ENCODE measurements around the gene HAVCR1. TPM values are rescaled to one million over a fixed set of nuclear protein-coding genes. Genes with fewer than 3 reads are reported as not detected.

HAVCR1 gene
- not detected for polyA plus RNA-seq (2013, experiment 1 of 4)
- polyA plus RNA-seq (2013, experiment 2 of 4) = not detected
- not detected for polyA plus RNA-seq (2013, experiment 3 of 4)
- polyA plus RNA-seq (2013, experiment 4 of 4) = not detected

- Histone ChIP-seq H3K4me3 (ENCODE audit: insufficient read depth, low read depth, low read length) (no peak within 1 kb of the TSS), H3K27ac (ENCODE audit: insufficient read depth, low read depth, low read length, poor library complexity, severe bottlenecking) (no peak within 1 kb of the TSS), H3K27me3 (ENCODE audit: control insufficient read depth, insufficient read depth, low read length, poor library complexity, severe bottlenecking) (no peaks in the 10 kb centered on the region), H3K4me1 (ENCODE audit: control insufficient read depth, insufficient read depth, low read length) (no peaks in the 10 kb centered on the region), H3K36me3 (ENCODE audit: control insufficient read depth, insufficient read depth, low read length) (no peaks in the 10 kb centered on the region), H3K9me3 (ENCODE audit: control insufficient read depth, low read length) (no peaks in the 10 kb centered on the region)
- 83 to 87% methylated on average over 9 of the region's 9 CpGs for WGBS, 2 experiments
Observed at GRCh38 chr5:157059093-157059539, at the start of gene HAVCR1. Gene HAVCR1 (minus strand): TSS chr5:157059116. CDS start chr5:157057943, 1,173 bp downstream.

GRCh38 chr5:157107508-157107907 lies 48.6 kb upstream of the HAVCR1 start:
- no peaks in the 10 kb centered on the region for H3K27me3 ChIP-seq (ENCODE audit: control insufficient read depth, insufficient read depth, low read length, poor library complexity, severe bottlenecking)
- no peak overlapping the region for H3K4me3 ChIP-seq (ENCODE audit: insufficient read depth, low read depth, low read length)
- no peaks in the 10 kb centered on the region for H3K36me3 ChIP-seq (ENCODE audit: control insufficient read depth, insufficient read depth, low read length)
- H3K27ac ChIP-seq (ENCODE audit: insufficient read depth, low read depth, low read length, poor library complexity, severe bottlenecking) = no peak overlapping the region
- peaks cover 11% of the 10 kb centered on the region for H3K4me1 ChIP-seq (ENCODE audit: control insufficient read depth, insufficient read depth, low read length)
- 92 to 94% methylated on average over 3 of the region's 3 CpGs for WGBS, 2 experiments
- no peaks in the 10 kb centered on the region for H3K9me3 ChIP-seq (ENCODE audit: control insufficient read depth, low read length)

DNA sequence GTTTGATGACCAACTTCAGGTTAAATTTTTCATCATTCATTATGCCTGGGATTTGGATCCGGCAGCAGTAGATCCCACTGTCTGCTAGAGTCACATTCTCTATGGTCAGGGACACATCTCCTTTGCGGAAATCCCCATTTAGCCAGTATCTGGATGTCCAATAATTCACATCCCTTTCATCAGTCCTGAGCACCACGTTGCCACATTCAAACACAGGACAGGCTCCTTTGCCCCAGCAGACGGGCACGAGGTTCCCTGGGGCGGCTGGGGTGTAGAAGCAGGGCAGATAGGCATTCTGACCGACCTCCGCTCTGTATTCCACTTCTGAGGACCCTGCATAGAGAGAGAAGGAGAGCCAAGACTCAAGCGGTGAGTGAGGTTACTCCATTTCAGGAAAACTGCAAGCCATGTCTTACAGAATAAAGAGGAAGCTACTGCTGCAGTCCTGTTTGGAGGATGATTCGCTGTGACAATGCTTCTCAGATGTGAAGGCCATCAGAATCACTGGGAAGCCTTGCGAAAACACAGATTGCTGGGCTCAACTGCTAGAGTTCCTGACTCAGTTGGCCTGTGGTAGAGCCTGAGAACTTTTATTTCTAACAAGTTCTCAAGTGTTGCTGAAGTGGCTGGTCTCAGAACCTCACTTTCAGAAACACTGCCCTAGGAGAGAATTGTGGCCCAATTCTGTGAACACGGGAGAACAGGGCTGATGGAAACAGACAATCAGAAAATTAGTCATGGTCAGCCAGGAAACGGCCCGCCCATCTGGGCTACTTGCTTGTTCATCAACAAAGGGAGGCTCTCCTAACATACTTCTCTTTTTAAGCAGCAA lies 47.9 kb upstream of the HAVCR1 start:
- Histone ChIP-seq H3K9me3 (ENCODE audit: control insufficient read depth, low read length) (no peaks in the 10 kb centered on the region), H3K4me3 (ENCODE audit: insufficient read depth, low read depth, low read length) (no peak overlapping the region), H3K27me3 (ENCODE audit: control insufficient read depth, insufficient read depth, low read length, poor library complexity, severe bottlenecking) (no peaks in the 10 kb centered on the region), H3K36me3 (ENCODE audit: control insufficient read depth, insufficient read depth, low read length) (no peaks in the 10 kb centered on the region), H3K4me1 (ENCODE audit: control insufficient read depth, insufficient read depth, low read length) (peaks cover 11% of the 10 kb centered on the region), H3K27ac (ENCODE audit: insufficient read depth, low read depth, low read length, poor library complexity, severe bottlenecking) (no peak overlapping the region)
- WGBS, 2 experiments = 89% methylated on average over 14 of the region's 14 CpGs

DNA sequence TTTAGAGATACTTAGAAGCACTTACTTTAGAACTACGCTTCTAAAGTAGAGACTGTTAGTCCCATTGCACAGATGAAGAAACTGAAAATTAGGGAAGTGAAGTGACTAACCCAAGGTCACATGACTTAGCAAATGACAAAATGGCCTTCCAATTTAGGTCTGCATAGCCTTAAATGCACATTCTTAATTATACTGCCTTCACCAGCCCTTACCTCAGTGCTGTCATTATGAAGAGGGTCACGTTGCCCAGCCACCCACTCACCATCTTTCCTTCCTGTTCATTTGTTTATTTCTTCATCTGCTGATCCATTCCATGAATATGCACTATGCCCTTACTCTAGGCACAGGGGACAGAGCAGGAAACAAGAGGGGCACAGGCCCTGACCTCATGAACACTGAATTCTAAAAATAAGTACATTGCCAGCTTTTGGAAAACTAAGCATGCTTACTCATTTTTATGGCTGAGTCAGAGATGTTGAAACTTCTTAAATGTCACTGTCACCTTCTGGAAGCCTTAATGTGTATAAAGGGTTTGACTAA lies 41.3 kb upstream of the HAVCR1 start:
- whole genome bisulfite sequencing, 2 experiments = 91% methylated on average over 2 of the region's 2 CpGs
- Histone ChIP-seq H3K4me3 (ENCODE audit: insufficient read depth, low read depth, low read length) (no peak overlapping the region), H3K4me1 (ENCODE audit: control insufficient read depth, insufficient read depth, low read length) (no peaks in the 10 kb centered on the region), H3K9me3 (ENCODE audit: control insufficient read depth, low read length) (no peaks in the 10 kb centered on the region), H3K27ac (ENCODE audit: insufficient read depth, low read depth, low read length, poor library complexity, severe bottlenecking) (no peak overlapping the region), H3K36me3 (ENCODE audit: control insufficient read depth, insufficient read depth, low read length) (no peaks in the 10 kb centered on the region), H3K27me3 (ENCODE audit: control insufficient read depth, insufficient read depth, low read length, poor library complexity, severe bottlenecking) (no peaks in the 10 kb centered on the region)

- no peaks in the 10 kb centered on the region for H3K27me3 ChIP-seq (ENCODE audit: control insufficient read depth, insufficient read depth, low read length, poor library complexity, severe bottlenecking)
- H3K36me3 ChIP-seq (ENCODE audit: control insufficient read depth, insufficient read depth, low read length) = no peaks in the 10 kb centered on the region
- no peaks in the 10 kb centered on the region for H3K9me3 ChIP-seq (ENCODE audit: control insufficient read depth, low read length)
- WGBS, 2 experiments = 85 to 88% methylated on average over 2 to 3 of the region's 3 CpGs
- H3K4me1 ChIP-seq (ENCODE audit: control insufficient read depth, insufficient read depth, low read length) = no peaks in the 10 kb centered on the region
- no peak overlapping the region for H3K27ac ChIP-seq (ENCODE audit: insufficient read depth, low read depth, low read length, poor library complexity, severe bottlenecking)
- no peak overlapping the region for H3K4me3 ChIP-seq (ENCODE audit: insufficient read depth, low read depth, low read length)
Observed at GRCh38 chr5:157088342-157088990, 29.6 kb upstream of the HAVCR1 start.

GRCh38 chr5:157086751-157087359 lies 27.9 kb upstream of the HAVCR1 start:
- H3K4me3 ChIP-seq (ENCODE audit: insufficient read depth, low read depth, low read length) = no peak overlapping the region
- WGBS, 2 experiments = 93 to 96% methylated on average over 8 of the region's 8 CpGs

DNA sequence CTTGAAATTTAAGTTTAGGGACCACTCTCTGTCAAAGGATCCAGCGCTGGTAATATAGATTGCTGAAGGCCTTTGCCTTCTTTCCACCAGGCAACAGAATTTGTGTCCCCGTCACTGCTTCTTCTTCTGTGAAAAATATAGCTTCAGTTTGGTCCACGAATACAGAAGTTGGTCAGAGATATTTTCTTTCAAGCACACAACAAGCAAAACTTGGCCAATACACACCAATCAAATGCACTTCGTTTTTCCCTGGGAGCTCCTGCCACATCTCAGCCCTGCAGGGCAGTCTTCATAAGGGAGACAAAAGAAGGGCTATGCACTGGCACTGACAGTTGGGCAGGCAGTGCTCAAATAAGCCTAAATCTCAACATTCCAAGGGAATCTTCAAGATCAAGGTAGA lies 27.0 kb upstream of the HAVCR1 start:
- H3K4me3 ChIP-seq (ENCODE audit: insufficient read depth, low read depth, low read length) = no peak overlapping the region
- 84 to 93% methylated on average over 4 of the region's 4 CpGs for WGBS, 2 experiments
- no peaks in the 10 kb centered on the region for H3K36me3 ChIP-seq (ENCODE audit: control insufficient read depth, insufficient read depth, low read length)
- H3K27ac ChIP-seq (ENCODE audit: insufficient read depth, low read depth, low read length, poor library complexity, severe bottlenecking) = no peak overlapping the region
- H3K9me3 ChIP-seq (ENCODE audit: control insufficient read depth, low read length) = no peaks in the 10 kb centered on the region
- H3K4me1 ChIP-seq (ENCODE audit: control insufficient read depth, insufficient read depth, low read length) = no peaks in the 10 kb centered on the region
- no peaks in the 10 kb centered on the region for H3K27me3 ChIP-seq (ENCODE audit: control insufficient read depth, insufficient read depth, low read length, poor library complexity, severe bottlenecking)

More at GRCh38 chr5:157086751-157087359, 27.9 kb upstream of the HAVCR1 start:
- Histone ChIP-seq H3K27ac (ENCODE audit: insufficient read depth, low read depth, low read length, poor library complexity, severe bottlenecking) (no peak overlapping the region), H3K4me1 (ENCODE audit: control insufficient read depth, insufficient read depth, low read length) (no peaks in the 10 kb centered on the region), H3K36me3 (ENCODE audit: control insufficient read depth, insufficient read depth, low read length) (no peaks in the 10 kb centered on the region), H3K9me3 (ENCODE audit: control insufficient read depth, low read length) (no peaks in the 10 kb centered on the region), H3K27me3 (ENCODE audit: control insufficient read depth, insufficient read depth, low read length, poor library complexity, severe bottlenecking) (no peaks in the 10 kb centered on the region)

GRCh38 chr5:157080286-157080685 lies 21.4 kb upstream of the HAVCR1 start:
- Histone ChIP-seq H3K4me1 (ENCODE audit: control insufficient read depth, insufficient read depth, low read length) (no peaks in the 10 kb centered on the region), H3K27ac (ENCODE audit: insufficient read depth, low read depth, low read length, poor library complexity, severe bottlenecking) (no peak overlapping the region), H3K4me3 (ENCODE audit: insufficient read depth, low read depth, low read length) (no peak overlapping the region), H3K27me3 (ENCODE audit: control insufficient read depth, insufficient read depth, low read length, poor library complexity, severe bottlenecking) (no peaks in the 10 kb centered on the region), H3K9me3 (ENCODE audit: control insufficient read depth, low read length) (no peaks in the 10 kb centered on the region), H3K36me3 (ENCODE audit: control insufficient read depth, insufficient read depth, low read length) (no peaks in the 10 kb centered on the region)
- WGBS, 2 experiments = 90% methylated on average over 2 of the region's 2 CpGs

DNA sequence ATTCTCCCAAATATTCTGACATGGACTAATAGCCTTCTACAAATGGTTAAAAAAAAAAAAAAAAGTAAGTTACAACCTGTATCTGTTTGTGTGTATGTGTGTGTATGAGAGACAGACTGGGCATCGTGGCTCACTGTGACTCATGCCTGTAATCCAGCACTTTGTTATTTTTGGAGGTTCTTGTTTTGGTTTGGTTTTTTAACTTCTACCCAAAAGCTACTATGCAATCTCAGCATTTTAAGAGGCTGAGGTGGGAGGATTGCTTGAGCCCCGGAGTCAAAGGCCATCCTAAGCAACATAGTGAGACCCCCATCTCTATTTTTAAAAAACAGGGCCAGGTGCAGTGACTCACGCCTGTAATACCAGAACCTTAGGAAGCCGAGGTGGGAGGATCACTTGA lies 17.6 kb upstream of the HAVCR1 start:
- H3K4me1 ChIP-seq (ENCODE audit: control insufficient read depth, insufficient read depth, low read length) = no peaks in the 10 kb centered on the region
- 92% methylated on average over 3 to 4 of the region's 4 CpGs for WGBS, 2 experiments
- H3K27ac ChIP-seq (ENCODE audit: insufficient read depth, low read depth, low read length, poor library complexity, severe bottlenecking) = no peak overlapping the region
- no peaks in the 10 kb centered on the region for H3K27me3 ChIP-seq (ENCODE audit: control insufficient read depth, insufficient read depth, low read length, poor library complexity, severe bottlenecking)
- H3K36me3 ChIP-seq (ENCODE audit: control insufficient read depth, insufficient read depth, low read length) = no peaks in the 10 kb centered on the region
- no peak overlapping the region for H3K4me3 ChIP-seq (ENCODE audit: insufficient read depth, low read depth, low read length)
- no peaks in the 10 kb centered on the region for H3K9me3 ChIP-seq (ENCODE audit: control insufficient read depth, low read length)

DNA sequence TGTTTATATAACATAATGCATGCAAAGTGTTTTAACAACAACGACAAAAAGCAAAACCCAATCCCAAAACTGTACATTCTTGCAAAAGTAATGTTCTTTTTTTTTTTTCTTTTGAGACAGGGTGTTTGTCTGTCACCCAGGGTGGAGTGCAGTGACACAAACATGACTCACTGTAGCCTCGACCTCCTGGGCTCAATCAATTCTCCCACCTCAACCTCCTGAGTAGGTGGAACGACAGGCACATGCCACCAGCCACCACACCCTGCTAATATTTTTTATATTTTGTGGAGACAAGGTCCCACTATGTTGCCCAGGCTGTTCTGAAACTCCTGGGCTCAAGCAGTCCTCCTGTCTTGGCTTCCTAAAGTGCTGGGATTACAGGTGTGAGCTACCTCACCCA lies 13.6 kb upstream of the HAVCR1 start:
- 74 to 78% methylated on average over 3 of the region's 3 CpGs for WGBS, 2 experiments
- Histone ChIP-seq H3K9me3 (ENCODE audit: control insufficient read depth, low read length) (no peaks in the 10 kb centered on the region), H3K4me1 (ENCODE audit: control insufficient read depth, insufficient read depth, low read length) (no peaks in the 10 kb centered on the region), H3K27me3 (ENCODE audit: control insufficient read depth, insufficient read depth, low read length, poor library complexity, severe bottlenecking) (no peaks in the 10 kb centered on the region), H3K27ac (ENCODE audit: insufficient read depth, low read depth, low read length, poor library complexity, severe bottlenecking) (no peak overlapping the region), H3K4me3 (ENCODE audit: insufficient read depth, low read depth, low read length) (no peak overlapping the region), H3K36me3 (ENCODE audit: control insufficient read depth, insufficient read depth, low read length) (no peaks in the 10 kb centered on the region)
